OCI-LY1 (cell line): ENCODE measurements around the gene SERPINA1.
A peak's percentile ranks its signal among the peaks of the same experiment; 100 is the strongest.

Experiments used
- H2AFZ ChIP-seq: fragments of 200-600 bp; sonication (generic), shearing (Covaris generic); 2 replicates; pipeline ENCODE4 v1.6.0; 2014; ENCODE audit warnings: antibody characterized with exemption, mild to moderate bottlenecking, low read length
- H3F3A ChIP-seq: fragments of 200-600 bp; sonication (generic), shearing (Covaris generic); 2 replicates; pipeline ENCODE4 v1.6.0; 2014; ENCODE audit warnings: mild to moderate bottlenecking, antibody characterized with exemption, low read length, moderate library complexity; ENCODE audit not compliant: insufficient read depth
- H3K27ac ChIP-seq: fragments of 200-600 bp; sonication (generic); 2 replicates; pipeline ENCODE4 v1.5.1; 2014; ENCODE audit warnings: low read length, mixed run types, mild to moderate bottlenecking, low read depth; ENCODE audit not compliant: poor library complexity, severe bottlenecking
- H3K27me3 ChIP-seq: fragments of 200-600 bp; sonication (generic); 2 replicates; pipeline ENCODE4 v1.6.0; 2014; ENCODE audit warnings: antibody characterized with exemption, mild to moderate bottlenecking, low read length, moderate library complexity; ENCODE audit not compliant: insufficient read depth
- H3K36me3 ChIP-seq: fragments of 200-600 bp; sonication (generic); 2 replicates; pipeline ENCODE4 v1.6.1; 2014; ENCODE audit warnings: mild to moderate bottlenecking, antibody characterized with exemption, low read length, moderate library complexity, mixed read lengths; ENCODE audit not compliant: insufficient read depth
- H3K4me1 ChIP-seq: fragments of 200-600 bp; sonication (generic); 2 replicates; pipeline ENCODE4 v1.5.1; 2014; ENCODE audit warnings: mild to moderate bottlenecking, low read length, moderate library complexity; ENCODE audit not compliant: insufficient read depth, severe bottlenecking
- H3K4me2 ChIP-seq: fragments of 200-600 bp; sonication (generic), shearing (Covaris generic); 2 replicates; pipeline ENCODE4 v1.6.1; 2014; ENCODE audit warnings: low read length
- H3K4me3 ChIP-seq: fragments of 200-600 bp; sonication (generic); 2 replicates; pipeline ENCODE4 v1.5.1; 2014; ENCODE audit warnings: low read length, low read depth, mild to moderate bottlenecking, mixed read lengths; ENCODE audit not compliant: poor library complexity, severe bottlenecking
- H3K79me2 ChIP-seq: fragments of 200-600 bp; shearing (Covaris generic); 2 replicates; pipeline ENCODE4 v1.6.1; 2016; ENCODE audit warnings: mixed run types, low read length, mixed read lengths; ENCODE audit not compliant: insufficient read depth
- H3K9ac ChIP-seq: fragments of 200-600 bp; sonication (generic), shearing (Covaris generic); 2 replicates; pipeline ENCODE4 v1.6.1; 2014; ENCODE audit warnings: mild to moderate bottlenecking, low read length, mixed read lengths
- H3K9me2 ChIP-seq: fragments of 200-600 bp; sonication (generic), shearing (Covaris generic); 2 replicates; pipeline ENCODE4 v1.6.1; 2014; ENCODE audit warnings: low read depth, mild to moderate bottlenecking, low read length, mixed read lengths
- H3K9me3 ChIP-seq: fragments of 200-600 bp; shearing (Covaris generic); 2 replicates; pipeline ENCODE4 v1.6.1; 2014; ENCODE audit warnings: low read length, mixed read lengths
- H4K20me1 ChIP-seq: fragments of 200-600 bp; sonication (generic), shearing (Covaris generic); 2 replicates; pipeline ENCODE4 v1.6.0; 2016; ENCODE audit warnings: mild to moderate bottlenecking, low read length; ENCODE audit not compliant: insufficient read depth
- EZH2 ChIP-seq: fragments of 200-600 bp; sonication (generic), shearing (Covaris generic); IDR thresholded peaks from 2 replicates; pipeline ENCODE4 v1.8.0; 2017; ENCODE audit warnings: borderline replicate concordance, mixed run types, mild to moderate bottlenecking, antibody characterized with exemption, low read length, moderate library complexity, mixed read lengths
- TF ChIP-seq, protein P1 (sequence below): fragments of 200-600 bp; sonication (generic), shearing (Covaris generic); IDR thresholded peaks from 2 replicates; pipeline ENCODE4 v1.5.1; 2017; ENCODE audit warnings: mild to moderate bottlenecking, antibody characterized with exemption, low read length, moderate library complexity, mixed read lengths

Gene SERPINA1

DNA sequence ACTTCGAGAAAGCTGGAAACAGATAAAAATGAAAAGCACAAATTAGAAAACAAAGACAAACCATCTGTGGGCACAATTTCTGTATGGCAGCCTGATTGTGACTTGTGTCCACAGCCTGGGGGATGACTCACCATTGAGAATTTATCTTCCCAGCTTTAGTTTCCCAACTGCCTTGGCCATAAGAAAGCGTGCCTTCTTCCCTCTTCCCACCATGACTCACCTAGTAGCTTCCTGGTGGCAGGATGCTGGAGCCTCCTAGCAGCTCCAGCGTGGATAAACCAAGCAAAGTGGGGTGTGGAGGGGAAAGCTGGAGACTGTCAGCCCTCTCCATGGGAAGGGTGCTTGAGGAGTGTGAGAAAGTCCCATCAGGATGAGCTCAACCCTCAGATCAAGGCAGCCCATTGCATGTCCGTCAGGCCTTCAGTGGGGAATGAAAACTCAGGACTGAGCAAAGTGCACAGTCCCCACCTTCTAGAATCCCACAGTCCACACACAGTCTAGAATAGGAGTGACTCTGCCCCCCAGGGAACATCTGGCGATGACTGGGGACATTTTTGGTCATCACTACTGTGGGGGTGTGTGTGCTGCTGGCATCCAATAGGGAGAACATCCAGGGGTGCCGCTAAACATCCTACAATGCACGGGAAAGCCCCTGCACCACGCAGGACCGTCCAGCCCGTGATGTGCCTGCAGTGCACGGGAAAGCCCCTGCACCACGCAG, 42.9 kb downstream of the SERPINA1 start:
- Histone ChIP-seq H4K20me1 (no peaks in the 10 kb centered on the region), H3K9me3 (no peaks in the 10 kb centered on the region), H3K36me3 (no peaks in the 10 kb centered on the region), H3K27ac (peak overlapping the region; percentile 96), H3F3A (no peaks in the 10 kb centered on the region), H3K9ac (peak overlapping the region; percentile 31; the same call in 1 of the 2 replicates), H3K9me2 (no peaks in the 10 kb centered on the region), H3K79me2 (no peaks in the 10 kb centered on the region), H3K4me2 (0 out of 2 replicates have a peak overlapping the region, but pooled peaks have one; percentile 2), H3K27me3 (no peaks in the 10 kb centered on the region), H2AFZ (no peak overlapping the region), H3K4me1 (peaks cover 66% of the 10 kb centered on the region), H3K4me3 (no peak overlapping the region)
- TF ChIP-seq, protein P1, sequence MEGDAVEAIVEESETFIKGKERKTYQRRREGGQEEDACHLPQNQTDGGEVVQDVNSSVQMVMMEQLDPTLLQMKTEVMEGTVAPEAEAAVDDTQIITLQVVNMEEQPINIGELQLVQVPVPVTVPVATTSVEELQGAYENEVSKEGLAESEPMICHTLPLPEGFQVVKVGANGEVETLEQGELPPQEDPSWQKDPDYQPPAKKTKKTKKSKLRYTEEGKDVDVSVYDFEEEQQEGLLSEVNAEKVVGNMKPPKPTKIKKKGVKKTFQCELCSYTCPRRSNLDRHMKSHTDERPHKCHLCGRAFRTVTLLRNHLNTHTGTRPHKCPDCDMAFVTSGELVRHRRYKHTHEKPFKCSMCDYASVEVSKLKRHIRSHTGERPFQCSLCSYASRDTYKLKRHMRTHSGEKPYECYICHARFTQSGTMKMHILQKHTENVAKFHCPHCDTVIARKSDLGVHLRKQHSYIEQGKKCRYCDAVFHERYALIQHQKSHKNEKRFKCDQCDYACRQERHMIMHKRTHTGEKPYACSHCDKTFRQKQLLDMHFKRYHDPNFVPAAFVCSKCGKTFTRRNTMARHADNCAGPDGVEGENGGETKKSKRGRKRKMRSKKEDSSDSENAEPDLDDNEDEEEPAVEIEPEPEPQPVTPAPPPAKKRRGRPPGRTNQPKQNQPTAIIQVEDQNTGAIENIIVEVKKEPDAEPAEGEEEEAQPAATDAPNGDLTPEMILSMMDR, result no peak
- no peak for TF ChIP-seq EZH2

DNA sequence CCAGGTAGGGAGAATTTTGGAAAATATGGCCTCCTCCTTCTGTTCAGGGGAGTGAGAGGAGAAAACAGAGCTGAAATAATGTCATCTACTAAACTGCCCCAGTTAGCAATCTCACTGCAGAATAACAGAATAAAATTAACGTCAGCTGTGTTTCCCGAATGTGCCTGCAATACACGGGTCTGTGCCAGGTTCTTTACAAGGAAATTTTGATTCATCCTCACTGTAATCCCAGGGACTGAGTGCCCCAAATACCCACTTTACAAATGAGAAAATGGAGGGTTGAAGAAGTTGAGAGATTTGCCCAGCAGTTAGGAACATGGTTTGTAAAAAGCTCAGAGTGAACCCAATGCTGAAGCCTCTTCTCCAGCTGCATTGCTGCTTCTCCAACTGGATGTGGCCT, 44.0 kb downstream of the SERPINA1 start:
- Histone ChIP-seq H3K9ac (no peak overlapping the region), H3K4me1 (peaks cover 66% of the 10 kb centered on the region), H3K79me2 (no peaks in the 10 kb centered on the region), H3F3A (no peaks in the 10 kb centered on the region), H3K27ac (peak overlapping the region; percentile 96), H4K20me1 (no peaks in the 10 kb centered on the region), H3K36me3 (no peaks in the 10 kb centered on the region), H2AFZ (no peak overlapping the region), H3K27me3 (no peaks in the 10 kb centered on the region), H3K9me2 (no peaks in the 10 kb centered on the region), H3K4me2 (no peak overlapping the region; the same call in 1 of the 2 replicates), H3K9me3 (no peaks in the 10 kb centered on the region), H3K4me3 (no peak overlapping the region)
- TF ChIP-seq, protein P1, result no peak
- no peak for TF ChIP-seq EZH2

DNA sequence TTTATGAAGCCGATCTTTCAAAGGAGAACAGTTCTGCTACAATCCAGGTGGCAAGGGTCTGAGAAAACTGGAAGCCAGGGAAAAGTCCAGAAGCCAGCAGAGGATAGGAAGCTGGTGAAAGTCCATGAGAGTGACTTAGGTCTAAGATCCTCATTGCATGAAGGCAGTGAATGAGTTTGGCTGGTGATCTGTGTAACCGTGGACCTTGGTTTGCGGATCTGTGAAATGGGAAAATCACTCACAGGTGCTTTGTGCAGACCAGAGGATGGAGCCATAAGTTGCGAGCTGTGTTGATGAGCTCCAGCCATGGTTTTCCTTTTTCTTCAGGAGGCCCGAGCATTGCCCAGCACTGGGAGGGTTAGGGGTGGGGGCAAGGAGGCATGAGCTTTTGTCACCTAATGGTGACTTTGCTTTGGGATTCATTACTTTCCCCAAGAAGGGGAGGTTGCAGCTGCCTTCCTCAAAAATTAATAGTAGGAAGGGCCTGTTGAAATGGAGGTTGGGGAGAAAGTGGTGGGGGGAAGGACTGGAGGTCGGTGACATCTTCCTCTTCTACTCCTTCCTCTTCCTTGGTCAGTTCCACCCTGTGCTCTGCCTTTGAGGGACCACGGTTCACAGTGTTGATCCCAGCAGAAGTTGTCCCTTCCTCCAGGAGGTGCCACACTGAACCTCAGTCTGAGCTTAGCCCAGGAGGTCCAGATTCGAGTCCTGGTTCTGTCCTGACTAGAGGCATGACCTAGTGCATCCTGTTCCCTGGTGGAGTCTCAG, 45.0 kb downstream of the SERPINA1 start:
- H3K4me2 ChIP-seq, result no peak overlapping the region
- no peaks in the 10 kb centered on the region for H3K9me3 ChIP-seq
- H3K27ac ChIP-seq, result peak overlapping the region; percentile 43
- H3K9me2 ChIP-seq, result no peaks in the 10 kb centered on the region
- peaks cover 61% of the 10 kb centered on the region for H3K4me1 ChIP-seq
- no peak overlapping the region for H2AFZ ChIP-seq
- no peak overlapping the region for H3K9ac ChIP-seq
- no peak for TF ChIP-seq EZH2
- TF ChIP-seq, protein P1, result no peak
- H4K20me1 ChIP-seq, result no peaks in the 10 kb centered on the region
- no peak overlapping the region for H3K4me3 ChIP-seq
- H3F3A ChIP-seq, result no peaks in the 10 kb centered on the region
- no peaks in the 10 kb centered on the region for H3K27me3 ChIP-seq
- H3K36me3 ChIP-seq, result no peaks in the 10 kb centered on the region
- no peaks in the 10 kb centered on the region for H3K79me2 ChIP-seq
